IPS DF 4.7 (cell line): Measurements from ENCODE around the gene ZBTB47.

Experiments
- DNase-seq: peaks from one replicate; pipeline ENCODE4 v3.0.0-alpha.2; 2013; ENCODE audit warnings: low spot score; ENCODE audit errors: extremely low read depth

Gene ZBTB47

DNA sequence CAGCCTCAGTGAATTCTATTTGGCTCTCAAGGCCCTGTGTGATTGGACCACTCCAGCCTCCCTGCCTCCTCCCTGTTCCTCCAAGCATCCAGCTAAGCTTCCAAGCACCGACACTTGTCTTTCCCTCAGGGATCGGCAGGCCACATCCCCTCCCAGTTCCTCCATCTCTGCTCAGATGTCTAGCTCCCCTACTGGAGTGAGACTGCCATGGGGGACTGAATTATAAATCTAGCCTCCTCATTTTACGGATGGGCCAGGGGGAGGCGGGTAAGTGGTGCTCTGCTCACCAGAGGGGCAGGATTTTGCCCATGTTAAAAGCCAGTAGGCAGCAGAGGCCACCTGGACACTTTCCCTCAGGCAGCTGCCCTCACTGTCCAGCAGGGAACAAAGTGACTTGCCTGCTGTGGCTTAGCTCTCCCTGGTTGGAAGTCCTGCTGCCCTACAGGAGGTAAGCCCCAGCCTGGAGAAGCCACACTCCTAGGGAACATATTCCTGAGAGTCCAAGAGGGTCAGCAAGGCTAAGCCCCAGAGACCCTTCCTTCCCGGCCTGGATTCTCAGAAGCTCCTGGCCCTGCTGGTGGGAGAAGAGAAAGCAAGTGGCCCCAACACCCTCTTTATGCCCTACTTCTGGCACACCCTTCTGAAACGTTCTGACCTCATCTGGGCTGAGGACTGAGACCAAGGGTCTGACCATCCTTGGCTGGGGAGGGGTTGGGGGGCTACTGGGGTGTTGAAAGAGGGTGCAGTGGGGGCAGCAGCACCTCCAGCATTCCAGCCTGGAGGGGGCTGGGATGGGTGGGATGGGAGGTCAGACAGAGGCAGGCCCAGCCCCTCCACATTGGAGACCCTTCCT, 58.2 kb downstream of the ZBTB47 start:
- DNase-seq: no peak

DNA sequence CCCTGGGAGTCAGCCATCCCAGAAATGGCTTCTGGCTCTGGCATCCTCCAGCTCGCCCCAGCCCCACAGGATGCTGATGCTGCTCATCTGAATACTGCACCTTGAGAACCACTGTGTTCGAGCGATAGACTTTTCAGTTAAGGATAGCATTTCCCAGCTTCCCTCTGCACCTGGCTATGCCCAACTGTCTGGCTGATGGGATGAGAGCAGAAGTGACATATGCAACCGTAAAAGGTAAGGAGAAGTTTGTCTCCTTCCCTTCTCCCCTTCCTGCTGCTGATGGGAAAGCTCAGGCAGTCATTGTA, 58.8 kb downstream of the ZBTB47 start:
- DNase-seq: no peak

DNA sequence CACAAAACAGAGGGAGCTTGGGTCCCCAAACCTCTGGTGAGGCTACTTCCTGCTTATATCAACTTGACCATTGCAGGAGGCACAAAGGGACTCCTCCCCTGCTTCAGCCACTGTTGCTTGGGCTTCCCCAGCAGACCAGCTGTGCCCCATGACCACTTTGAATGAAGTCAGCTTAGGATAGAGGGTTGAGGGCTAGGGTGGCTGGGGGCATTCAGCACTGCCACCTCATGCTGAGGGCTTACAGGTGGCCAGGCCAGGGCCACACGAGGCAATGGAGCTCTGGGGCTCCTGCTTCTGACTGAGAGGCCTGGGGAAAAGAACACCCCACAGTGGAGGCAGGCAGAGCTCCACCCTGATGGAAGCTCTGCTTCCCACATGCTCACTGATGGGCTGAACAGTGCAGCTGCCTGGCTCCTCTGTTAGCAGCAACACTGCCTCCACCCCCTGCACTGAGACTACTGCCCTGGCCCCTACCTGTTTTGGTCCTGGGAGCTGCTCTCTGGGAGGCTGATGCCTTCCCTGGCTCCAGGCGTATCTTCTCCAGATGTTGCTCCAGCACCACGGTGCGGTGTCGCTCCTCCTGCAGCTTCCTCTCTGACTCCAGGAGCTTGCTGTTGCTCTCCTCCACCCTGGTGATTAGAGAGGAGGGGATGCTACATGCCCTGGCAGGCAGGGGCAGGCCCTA, 59.3 kb downstream of the ZBTB47 start:
- no peak for DNase-seq

DNA sequence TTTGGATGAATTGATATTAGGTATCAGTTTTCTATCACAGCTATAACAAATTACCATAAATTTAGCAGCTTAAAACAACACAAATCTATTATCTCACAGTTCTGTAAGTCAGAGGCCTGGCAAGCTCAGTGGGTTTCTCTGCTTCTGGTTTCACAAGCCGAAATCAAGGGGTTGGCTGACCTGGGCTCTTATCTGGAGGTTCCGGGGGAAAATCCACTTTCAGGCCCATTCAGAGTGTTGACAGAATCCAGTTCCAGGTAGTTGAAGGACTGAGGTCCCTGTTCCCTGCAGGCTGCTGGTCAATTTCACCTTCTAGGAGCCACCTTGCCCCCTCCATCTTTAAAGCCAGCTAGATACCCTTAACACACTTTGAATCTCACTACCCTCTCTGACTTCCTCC, 60.2 kb downstream of the ZBTB47 start:
- DNase-seq: no peak

DNA sequence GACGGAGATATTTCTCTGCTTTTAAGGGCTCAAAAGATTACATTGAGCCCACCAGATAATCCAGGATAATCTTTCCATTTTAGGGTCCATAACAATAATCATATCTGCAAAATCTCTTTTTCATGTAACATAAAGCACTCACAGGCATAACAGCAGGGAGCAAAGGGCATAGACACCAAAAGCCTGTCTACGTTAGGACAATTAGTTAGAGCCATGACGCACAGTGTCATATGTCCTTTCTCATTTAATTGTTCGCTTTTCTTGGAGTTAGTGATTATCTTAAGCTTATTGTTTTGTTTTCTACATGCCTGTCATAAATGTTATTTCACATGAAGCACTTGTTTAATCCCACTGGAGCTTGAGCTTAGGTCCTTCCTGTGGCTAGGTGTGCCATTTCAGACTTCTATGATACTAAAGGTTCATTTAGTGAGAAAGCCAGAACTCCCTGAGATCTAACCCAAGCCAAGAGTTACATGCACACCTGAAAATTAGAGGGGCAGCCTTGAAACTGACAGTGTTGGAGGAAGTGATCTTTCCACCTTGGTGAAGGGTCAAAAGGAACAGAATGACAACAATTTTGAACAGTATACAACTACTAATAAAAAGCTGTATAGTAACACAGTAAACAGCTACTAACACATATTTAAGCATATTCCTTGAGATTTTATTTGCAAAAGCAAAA, 60.8 kb downstream of the ZBTB47 start:
- no peak for DNase-seq
